ENCODE measurements around the gene ATF6. TPM values are rescaled to one million over a fixed set of nuclear protein-coding genes. Genes with fewer than 3 reads are reported as not detected.

Gene ATF6
- total RNA-seq, 1 donor from 2014 or later, result 28.0 TPM

- H3K4me3 Mint-ChIP-seq, result no peak overlapping the region
- H3K36me3 Mint-ChIP-seq, result peaks cover 5% of the 10 kb centered on the region
- TF ChIP-seq, protein P1, sequence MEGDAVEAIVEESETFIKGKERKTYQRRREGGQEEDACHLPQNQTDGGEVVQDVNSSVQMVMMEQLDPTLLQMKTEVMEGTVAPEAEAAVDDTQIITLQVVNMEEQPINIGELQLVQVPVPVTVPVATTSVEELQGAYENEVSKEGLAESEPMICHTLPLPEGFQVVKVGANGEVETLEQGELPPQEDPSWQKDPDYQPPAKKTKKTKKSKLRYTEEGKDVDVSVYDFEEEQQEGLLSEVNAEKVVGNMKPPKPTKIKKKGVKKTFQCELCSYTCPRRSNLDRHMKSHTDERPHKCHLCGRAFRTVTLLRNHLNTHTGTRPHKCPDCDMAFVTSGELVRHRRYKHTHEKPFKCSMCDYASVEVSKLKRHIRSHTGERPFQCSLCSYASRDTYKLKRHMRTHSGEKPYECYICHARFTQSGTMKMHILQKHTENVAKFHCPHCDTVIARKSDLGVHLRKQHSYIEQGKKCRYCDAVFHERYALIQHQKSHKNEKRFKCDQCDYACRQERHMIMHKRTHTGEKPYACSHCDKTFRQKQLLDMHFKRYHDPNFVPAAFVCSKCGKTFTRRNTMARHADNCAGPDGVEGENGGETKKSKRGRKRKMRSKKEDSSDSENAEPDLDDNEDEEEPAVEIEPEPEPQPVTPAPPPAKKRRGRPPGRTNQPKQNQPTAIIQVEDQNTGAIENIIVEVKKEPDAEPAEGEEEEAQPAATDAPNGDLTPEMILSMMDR (IDR thresholded peaks at IDR 0.05; ENCODE audit: unreplicated experiment), result no peak
- H3K9me3 Mint-ChIP-seq, result no peaks in the 10 kb centered on the region
- DNase-seq (ENCODE audit: low spot score in 2 of 2, unreplicated experiment in 2 of 2), result no peak
- no peak overlapping the region for H3K27ac Mint-ChIP-seq
- no peaks in the 10 kb centered on the region for H3K27me3 Mint-ChIP-seq (ENCODE audit: low read depth)
- peaks cover 28% of the 10 kb centered on the region for H3K4me1 Mint-ChIP-seq
These were observed 174.9 kb downstream of the ATF6 start for GRCh38 chr1:161940866-161941591.

DNA sequence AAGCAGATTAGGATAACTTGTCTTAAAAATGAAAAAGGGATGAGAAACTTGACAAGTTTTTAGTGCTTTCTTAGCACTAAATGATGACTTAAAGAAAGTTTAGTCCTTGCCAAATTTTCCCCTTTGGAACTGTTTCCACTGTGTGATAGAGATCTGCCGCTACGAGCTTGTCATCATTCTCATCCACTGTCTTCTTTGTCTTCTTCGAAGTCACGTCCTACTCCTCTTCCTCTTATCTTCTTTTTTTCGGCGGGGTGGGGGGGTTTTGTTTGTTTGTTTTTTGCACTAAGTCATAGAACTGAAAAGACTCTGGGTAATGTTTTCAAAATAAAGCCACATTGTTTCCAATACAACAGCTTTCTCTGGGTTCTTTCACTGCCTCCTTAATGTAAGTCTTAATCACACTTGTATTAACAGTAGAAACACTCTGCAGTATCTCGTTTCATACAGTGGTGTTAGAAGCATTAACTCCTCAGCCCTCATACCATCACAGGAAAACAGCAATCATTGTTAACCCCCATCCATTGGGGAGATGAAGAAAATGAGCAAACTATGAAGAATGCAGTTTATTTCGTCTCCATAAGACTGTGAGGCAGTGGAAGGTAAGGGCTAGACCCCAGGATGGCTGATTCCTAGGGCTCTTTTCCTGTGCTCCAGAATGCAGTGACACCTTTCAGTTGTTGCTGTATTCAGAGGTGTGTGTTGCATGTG is 175.8 kb downstream of the ATF6 start:
- TF ChIP-seq, protein P1 (IDR thresholded peaks at IDR 0.05; ENCODE audit: unreplicated experiment), result no peak
- H3K27ac Mint-ChIP-seq, result no peak overlapping the region

GRCh38 chr1:161943737-161944136 is 177.6 kb downstream of the ATF6 start:
- Mint-ChIP-seq H3K4me3 (no peak overlapping the region), H3K27me3 (ENCODE audit: low read depth) (no peaks in the 10 kb centered on the region), H3K4me1 (peaks cover 32% of the 10 kb centered on the region), H3K27ac (peak overlapping the region; percentile 12), H3K36me3 (peaks cover 13% of the 10 kb centered on the region), H3K9me3 (peaks cover 9% of the 10 kb centered on the region)
- DNase-seq (ENCODE audit: low spot score in 2 of 2, unreplicated experiment in 2 of 2), result no peak
- TF ChIP-seq, protein P1 (IDR thresholded peaks at IDR 0.05; ENCODE audit: unreplicated experiment), result no peak

More for the DNA sequence above, 175.8 kb downstream of the ATF6 start:
- Mint-ChIP-seq H3K36me3 (peaks cover 4% of the 10 kb centered on the region), H3K27me3 (ENCODE audit: low read depth) (no peaks in the 10 kb centered on the region), H3K4me1 (peaks cover 32% of the 10 kb centered on the region), H3K4me3 (no peak overlapping the region), H3K9me3 (peaks cover under 1% of the 10 kb centered on the region)
- DNase-seq (ENCODE audit: low spot score in 2 of 2, unreplicated experiment in 2 of 2), result no peak

GRCh38 chr1:161944381-161944780 is 178.3 kb downstream of the ATF6 start:
- Mint-ChIP-seq H3K36me3 (peaks cover 14% of the 10 kb centered on the region), H3K9me3 (peaks cover 9% of the 10 kb centered on the region), H3K4me3 (no peak overlapping the region), H3K27ac (no peak overlapping the region), H3K4me1 (peaks cover 32% of the 10 kb centered on the region), H3K27me3 (ENCODE audit: low read depth) (no peaks in the 10 kb centered on the region)
- no peak for DNase-seq (ENCODE audit: low spot score in 2 of 2, unreplicated experiment in 2 of 2)
- TF ChIP-seq, protein P1 (IDR thresholded peaks at IDR 0.05; ENCODE audit: unreplicated experiment), result no peak

DNA sequence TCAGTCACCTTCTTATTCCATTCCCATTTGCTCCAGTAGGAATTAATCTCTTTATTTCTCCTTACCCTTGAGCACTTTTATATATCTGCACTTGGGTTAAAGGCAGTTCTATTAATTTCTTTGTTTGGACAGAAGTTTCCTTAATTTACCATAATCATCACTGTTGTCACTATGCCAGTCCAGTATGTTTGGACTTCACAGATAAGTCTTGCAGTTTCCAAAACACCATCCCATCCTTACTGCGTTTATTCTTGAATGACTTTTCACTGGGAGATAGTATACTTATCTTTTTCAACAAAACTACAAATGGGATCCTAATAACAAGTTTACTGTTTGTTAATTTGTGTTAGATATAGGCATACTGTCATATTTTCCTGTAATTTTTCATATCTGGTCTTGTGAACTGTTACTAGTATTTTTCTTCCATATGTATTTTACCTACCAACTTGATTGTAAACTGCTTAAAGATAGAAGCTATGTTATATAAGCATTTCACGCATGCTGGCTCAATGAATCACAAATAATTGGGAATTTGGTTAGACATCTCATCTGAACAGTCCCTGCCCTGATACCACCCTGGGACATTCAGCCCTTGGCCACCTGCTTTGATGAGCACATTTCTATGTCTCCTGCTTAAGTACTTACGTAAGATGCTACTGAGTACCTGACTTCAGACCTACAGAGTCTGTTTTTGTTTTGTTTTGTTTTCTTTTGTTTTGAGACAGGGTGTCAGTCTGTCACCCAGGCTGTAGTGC is 179.4 kb downstream of the ATF6 start:
- no peak overlapping the region for H3K4me3 Mint-ChIP-seq
- DNase-seq (ENCODE audit: low spot score in 2 of 2, unreplicated experiment in 2 of 2), result no peak
- H3K9me3 Mint-ChIP-seq, result peaks cover 9% of the 10 kb centered on the region
- H3K27me3 Mint-ChIP-seq (ENCODE audit: low read depth), result no peaks in the 10 kb centered on the region
- peaks cover 36% of the 10 kb centered on the region for H3K4me1 Mint-ChIP-seq
- TF ChIP-seq, protein P1 (IDR thresholded peaks at IDR 0.05; ENCODE audit: unreplicated experiment), result no peak
- H3K27ac Mint-ChIP-seq, result peak overlapping the region; percentile 4
- H3K36me3 Mint-ChIP-seq, result peaks cover 23% of the 10 kb centered on the region
